GM21423 (cell line): ENCODE results near the gene TFF2.

Source experiments
- ATAC-seq: cut with Tn5 transposase; IDR thresholded peaks from one replicate; pipeline ENCODE4 v1.9.1; 2021; ENCODE audit warnings: mild to moderate bottlenecking, moderate library complexity; ENCODE audit not compliant: unreplicated experiment

The TFF2 gene

DNA sequence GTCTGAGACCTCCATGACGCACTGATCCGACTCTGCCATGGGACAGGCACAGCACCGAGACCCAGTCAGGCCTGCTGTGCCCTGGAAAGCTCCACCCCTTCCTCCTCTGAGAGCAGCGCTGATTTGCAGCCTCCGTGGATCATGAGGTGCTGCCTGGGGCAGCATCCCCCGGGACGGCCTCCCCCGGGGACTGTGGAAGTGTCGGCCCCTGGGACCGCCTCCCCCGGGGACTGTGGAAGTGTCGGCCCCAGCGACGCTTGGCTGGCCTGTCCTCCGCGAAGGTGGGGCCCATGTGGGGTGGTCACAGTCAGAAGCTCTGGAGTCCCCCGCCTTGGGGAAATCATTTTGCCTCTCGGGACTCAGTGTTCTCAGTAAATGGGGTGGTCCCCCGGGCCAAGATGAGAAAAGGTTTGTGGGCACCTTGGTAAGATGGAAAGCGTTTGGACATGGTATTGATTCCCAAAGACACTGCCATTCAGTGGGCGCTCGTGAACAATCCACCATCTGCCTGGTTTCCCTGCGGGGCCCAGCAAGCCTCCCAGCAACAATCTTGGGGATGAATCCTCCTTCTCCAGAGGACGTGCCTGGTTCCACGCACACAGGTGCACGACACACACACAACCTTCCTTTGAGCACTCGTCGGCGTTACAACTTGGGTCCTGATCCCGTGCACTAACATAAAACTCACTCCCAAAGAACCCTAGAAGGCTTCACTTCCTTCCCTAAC lies 3.0 kb downstream of the TFF2 start:
- ATAC-seq = no peak

DNA sequence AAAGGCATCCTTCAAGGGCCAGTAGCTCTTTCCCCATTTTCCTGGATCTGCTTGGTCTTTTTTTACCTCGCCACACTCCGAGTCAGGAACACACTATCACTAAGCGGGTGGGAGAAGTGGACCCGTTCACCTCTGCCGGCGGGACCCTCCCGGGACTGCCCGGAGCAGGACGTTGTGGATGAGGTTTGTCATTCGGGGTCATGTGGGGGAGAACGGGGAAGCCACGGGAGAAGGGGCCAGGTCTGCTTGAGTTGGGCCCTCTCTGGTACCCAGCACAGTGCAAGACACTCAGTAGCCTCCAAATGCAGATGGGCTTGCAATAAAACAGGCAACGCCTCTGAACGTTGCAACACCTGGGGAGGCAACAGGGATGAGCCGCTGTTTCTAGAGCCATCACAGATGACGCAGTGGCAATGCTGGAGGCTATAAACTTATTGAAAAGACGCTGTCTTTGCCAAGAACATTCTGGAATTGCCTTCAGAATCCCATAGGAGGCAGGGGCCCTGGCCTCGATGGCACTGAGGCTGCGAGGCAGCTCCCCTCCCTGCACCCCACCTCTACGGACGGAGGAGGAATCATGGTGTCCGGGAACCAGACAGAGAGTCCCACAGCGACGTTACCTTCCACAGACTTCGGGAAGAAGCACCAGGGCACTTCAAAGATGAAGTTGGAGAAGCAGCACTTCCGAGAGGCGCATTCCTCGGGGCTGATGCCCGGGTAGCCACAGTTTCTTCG lies 3.8 kb downstream of the TFF2 start:
- ATAC-seq = no peak

DNA sequence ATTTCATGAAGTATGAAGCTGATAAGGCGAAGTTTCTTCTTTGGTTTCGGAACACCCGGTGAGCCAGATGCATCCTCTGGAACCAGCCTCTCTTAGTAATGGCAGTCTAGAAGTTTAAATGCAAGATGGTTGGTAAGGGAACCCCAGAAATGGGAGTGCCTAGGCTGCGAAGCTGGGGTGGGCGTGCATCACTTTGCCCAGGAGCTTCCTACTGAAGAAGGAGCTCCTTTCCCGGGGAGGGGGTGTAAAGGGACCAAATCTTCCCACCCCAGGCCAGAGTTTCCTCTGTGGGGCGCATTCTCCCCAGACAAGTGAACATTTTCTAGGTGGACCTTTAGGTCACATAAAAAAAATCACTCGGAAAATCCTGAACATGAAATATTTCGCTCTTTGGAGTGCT lies 4.4 kb downstream of the TFF2 start:
- ATAC-seq = no peak

DNA sequence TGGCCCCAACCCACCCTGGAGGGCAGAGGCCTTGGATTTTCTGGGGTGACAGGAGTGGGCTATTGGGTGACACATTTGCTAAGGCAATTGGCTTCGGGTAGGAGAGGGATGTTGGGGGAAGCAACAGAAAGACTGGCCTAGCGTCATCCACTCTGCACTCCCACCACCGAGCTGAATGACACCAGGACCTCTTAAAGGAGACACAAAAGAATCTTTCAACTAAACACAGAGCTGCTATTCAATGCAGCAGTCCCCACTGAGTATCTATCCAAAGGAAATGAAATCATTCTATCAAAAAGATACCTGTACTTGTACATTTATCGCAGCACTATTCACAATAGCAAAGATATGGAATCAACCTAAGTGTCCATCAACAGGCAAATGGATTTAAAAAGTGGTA lies 6.2 kb downstream of the TFF2 start:
- no peak for ATAC-seq

DNA sequence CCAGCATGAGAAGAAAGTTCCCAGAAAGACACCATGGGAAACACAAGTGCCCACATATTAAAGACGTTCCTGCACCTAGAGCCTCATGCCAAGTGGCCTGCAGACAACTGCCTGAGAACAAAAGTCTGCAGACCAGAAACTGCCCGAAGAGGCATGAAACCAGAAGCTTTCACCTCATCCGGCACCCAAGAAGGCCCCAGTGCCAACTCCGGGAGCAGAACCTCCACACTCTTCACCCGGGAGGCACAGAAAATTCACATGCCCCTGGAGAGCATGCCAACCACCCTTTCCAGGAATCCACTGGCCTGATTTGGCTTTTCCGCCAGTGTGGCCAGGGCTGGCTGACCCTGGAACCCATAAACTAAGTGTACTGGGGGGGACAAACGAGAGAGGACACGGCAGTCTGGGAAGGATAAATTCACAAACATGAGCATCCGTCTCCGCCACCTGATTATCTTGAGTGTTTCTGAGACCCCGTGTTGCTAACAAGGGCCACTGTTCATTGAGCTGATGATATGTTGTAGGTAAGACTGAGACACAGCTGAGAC lies 6.8 kb downstream of the TFF2 start:
- ATAC-seq = no peak

DNA sequence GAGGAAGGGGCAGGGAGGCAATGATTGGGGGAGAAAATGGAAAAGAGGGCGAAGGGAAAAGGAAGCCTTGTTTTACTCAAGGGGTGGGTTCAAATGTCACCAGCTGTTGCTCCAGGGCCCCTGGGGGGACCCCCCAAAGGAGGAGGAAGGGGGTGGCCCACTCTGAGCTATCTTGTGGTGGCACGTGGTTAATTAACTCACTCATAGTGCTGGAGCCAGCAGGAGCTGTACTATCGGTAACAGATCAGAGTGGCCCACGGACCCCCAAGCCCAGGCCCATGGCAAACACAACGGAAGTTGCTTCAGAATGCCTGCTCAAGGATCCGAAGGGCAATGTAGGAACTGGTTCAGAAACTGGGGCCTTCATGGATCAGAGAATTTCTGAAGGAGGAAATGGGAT lies 7.2 kb downstream of the TFF2 start:
- ATAC-seq = no peak

DNA sequence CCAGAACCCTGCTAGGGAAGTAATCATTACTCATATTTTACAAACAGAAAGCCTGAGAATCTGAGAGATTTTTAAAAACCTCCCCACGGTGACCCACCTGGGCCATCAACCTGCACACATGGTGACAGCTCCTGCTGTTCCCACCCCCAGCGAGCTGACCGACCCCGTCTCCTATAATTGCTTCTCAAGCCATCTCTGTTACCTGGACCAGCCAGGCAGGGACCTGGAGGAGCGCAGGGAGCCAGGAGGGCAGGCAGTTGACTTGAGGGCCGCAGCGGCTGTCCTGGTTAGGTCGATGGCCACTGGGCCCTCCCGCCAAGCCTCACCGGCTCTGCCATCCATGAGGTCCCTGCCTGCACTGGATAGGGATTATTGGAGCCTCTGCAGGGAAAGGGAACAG lies 7.7 kb downstream of the TFF2 start:
- ATAC-seq = no peak

DNA sequence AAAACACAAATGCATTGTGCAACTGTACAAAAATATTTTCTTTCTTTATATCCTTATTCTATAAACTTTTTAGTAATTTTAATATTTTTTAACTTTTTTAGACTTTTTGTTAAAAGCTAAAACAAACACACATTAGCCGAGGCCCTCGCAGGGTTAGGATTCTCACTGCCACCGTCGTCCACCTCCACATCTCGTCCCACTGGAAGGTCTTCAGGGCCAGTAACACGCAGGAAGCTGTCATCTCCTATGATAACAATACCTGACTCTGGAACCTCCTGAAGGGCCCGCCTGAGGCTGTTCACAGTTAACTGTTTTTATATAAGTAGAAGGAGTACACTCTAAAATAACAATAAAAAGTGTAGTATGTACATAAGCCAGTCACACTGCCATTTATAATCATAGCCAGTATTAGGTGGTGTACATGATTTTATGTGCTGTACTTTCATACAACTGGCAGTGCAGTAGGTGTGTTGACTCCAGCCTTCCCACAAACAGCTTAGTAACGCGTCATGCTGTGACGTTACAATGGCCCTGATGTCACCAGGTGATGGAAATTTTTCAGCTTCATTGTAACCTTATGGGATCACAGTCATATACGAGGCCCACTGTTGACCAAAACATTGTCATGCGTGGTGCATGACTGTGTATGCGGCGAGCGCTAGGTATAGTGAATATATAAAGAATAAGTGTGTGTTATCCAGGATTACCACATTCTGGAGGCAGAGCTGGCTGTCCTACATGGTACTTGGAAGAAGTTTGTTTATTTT lies 8.8 kb downstream of the TFF2 start:
- no peak for ATAC-seq

DNA sequence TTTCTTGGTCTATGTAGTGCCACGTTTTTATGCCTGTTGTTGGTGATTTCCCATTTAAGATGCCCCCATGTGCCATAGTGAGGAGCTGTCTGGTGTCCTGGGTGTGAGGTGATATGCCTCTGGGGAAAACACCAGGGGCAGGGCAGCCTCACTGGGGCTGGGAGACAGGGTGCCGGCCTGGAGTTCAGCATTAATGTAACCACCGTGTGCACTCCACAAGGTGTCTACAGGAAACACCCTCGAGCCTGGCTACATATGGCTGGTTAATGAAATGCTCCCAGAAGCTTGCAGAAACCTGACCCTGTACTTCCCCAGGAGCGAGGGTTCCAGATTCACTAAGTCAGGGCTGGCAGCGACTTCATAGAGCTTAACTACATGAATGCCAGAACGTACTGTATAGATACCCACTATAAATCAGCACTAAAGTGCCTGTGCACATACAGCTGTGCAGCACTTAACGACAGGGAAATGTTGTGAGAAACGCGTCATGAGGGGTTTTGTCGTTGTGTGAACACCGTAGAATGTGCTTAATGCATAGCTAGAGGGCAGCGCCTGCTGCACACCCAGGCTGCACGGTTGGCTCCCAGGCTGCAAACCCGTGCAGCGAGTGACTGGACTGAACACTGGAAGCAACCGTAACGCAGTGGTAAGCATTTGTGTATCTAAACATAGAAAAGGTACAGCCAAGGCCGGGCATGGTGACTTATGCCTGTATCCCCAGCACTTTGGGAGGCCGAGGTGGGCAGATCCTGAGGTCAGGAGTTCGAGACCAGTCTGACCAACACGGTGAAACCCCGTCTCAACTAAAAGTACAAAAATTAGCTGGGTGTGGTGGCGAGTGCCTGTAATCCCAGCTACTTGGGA lies 10.4 kb downstream of the TFF2 start:
- no peak for ATAC-seq

DNA sequence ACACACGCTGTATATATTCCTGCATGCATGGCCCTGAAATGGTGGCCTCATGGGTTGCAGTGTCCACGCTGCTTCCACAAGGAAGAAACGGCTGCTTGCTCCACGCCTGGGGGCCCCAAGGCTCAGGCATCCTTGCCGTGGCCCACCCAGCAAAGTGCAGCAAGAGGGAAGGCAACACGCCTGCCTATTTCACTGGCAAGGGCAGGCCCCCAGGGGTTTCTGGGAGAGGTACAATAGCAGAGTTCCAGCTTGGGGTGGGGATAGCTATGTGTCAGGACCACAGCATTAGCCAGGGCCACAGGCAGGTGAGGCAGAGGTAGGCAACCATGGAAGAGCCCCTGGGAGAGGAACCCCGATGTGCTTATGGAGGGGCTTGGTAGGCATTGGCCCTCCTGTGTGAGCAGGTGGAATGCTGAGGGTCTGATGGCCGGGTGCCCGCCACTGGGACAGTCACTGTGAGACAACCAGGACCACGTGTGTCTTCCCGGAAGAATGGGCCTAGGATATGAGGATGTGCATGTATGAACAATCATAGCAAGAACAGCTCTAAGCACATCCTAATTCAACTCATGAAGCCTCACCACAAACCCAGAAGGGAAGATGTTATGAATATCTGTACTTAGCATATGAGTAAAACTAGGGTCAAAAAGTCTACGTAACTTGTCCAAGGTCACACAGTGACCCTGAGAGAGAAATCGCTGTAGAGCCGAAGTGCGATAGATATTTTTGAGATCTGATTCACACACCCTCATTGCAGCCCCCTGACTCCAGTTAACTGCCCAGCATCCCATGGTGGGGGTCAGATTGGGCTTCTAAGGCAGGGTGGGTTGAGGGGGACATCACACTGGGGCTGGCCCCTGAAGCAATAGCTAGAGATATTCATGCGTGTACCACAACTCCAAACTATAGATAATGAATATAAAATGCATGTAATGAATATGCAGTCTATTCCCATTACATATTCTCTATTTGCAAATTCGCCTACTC lies 11.8 kb downstream of the TFF2 start:
- ATAC-seq = no peak

DNA sequence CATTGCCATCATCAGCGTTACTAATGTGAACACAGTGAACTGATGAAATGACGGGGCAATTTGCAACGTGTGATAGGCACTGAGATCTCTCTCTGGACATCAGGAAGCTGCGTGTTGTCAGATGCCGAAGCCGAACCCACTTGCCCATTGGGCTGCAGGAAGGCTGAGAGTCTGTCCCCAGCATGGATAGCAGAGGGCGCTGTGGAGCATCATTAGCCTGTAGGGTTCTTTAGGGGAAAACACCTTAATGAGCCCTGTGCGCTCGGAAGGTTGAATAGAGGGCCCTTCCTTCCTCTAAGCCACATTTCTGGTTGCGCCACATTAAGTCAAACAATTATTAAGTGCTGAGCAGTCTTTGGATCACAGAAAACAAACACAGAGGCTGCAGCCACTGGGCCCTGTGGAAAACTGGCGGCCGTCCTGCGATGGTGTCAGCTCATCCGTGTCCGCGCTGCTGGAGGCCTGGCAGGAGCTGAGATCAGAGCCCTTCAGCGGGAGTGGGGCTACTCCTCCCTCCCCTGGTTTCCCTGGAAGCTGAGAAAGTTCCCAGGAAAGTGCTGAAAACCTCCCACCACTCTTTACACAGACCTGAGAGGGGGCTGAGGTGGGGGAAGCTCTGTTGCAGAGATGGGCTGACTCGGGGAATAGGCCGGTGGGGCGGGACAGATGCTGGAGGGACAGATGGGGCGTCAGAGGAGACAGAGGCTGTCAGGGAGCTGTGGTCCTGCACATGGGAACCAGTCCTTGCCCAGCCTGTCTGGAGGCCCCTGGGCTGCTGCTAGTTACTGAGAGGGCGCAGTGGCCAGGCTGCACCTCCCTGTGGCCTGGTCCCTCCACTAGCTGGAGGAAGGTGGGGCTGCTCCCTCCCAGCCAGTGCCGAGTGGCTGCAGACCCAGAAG lies 12.7 kb downstream of the TFF2 start:
- no peak for ATAC-seq

DNA sequence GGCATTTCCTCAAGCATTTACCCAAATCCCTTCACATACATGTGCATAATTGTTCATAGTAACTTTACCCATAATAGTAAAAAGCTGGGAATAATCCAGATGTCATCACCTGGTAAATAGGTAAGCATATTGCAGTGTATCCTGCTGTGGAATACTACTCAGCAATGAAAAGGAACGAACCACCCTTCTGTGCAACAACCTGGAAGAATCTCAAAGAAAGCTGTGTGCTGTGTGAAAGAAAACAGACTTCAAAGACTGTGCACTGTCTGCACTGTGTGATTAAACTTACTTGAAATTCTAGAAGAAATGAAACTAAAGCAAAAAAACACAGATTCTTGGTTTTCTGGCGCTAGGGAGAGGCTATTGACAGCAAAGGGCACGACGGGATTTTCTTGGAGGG lies 13.5 kb downstream of the TFF2 start:
- no peak for ATAC-seq

DNA sequence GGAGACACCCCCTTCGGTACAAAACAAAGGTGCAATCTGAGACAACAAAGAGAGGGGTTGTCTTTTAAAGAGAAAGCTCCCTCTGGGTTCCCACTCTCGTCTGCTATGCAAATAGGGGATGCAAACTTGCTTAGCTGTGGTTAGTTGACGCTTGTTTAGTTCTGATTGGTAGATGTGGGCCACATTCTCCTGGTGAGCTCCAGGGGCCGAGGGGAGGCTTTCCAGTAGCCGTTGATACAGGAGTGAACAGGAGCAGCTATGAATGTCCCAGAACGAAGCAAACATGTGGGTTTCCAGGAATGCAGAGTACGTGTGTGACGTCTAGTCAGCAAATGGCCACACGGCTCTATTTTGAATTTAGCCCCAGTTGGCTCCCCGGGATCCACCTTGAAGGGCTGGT lies 14.7 kb downstream of the TFF2 start:
- no peak for ATAC-seq

DNA sequence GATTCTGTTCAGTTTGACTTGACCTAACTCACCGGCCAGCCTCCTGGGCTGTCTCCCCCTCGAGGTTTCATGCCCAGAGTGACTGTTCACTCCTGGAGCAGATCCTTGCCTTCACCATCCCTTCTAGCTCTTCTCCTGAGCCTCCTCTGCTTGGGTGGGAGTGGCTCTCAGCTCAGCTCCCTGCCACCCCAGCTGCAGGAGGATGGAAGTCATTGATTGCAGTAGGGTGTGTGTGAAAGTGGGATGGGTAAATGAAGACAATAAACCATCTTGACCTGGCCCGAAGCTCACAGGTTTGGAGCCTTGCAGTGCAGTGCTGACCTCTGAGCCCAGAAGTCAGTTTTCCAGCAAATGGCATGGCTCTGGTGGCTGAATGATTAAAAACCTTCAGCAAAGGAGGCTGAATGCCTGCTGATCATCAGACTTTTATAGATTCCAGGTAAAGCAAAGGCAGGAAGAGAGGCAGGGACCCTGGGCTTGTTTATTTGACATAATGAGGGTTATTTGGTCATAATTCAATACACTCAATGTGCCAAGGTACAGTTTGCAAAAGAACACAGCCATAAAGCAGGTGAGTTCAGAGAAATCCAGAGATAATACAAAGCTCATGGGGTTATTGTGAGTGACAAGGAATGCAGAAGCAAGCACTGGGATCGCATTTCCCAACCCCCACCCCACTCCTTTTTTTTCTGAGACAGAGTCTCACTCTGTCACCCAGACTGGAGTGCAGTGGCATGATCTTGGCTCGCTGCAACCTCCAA lies 18.1 kb downstream of the TFF2 start:
- no peak for ATAC-seq

DNA sequence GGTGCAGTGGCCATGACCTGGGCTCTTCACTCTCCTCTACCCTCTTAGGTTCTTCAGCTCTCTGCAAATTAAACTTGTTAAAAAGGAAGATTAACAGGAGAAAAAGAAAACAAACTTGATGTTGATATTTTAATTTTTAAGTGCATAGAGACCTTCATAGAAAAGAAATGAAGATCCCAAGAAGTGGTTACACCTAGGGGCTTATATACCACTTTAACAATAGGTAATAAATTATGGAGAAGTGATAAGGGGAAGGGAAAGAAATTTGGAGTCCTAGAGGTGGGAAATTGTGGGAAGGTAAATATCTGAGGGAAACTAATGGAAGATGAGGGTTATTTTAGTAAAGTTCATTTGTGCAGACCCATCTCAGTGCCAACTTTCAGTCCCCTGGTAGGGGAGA lies 19.1 kb downstream of the TFF2 start:
- no peak for ATAC-seq

DNA sequence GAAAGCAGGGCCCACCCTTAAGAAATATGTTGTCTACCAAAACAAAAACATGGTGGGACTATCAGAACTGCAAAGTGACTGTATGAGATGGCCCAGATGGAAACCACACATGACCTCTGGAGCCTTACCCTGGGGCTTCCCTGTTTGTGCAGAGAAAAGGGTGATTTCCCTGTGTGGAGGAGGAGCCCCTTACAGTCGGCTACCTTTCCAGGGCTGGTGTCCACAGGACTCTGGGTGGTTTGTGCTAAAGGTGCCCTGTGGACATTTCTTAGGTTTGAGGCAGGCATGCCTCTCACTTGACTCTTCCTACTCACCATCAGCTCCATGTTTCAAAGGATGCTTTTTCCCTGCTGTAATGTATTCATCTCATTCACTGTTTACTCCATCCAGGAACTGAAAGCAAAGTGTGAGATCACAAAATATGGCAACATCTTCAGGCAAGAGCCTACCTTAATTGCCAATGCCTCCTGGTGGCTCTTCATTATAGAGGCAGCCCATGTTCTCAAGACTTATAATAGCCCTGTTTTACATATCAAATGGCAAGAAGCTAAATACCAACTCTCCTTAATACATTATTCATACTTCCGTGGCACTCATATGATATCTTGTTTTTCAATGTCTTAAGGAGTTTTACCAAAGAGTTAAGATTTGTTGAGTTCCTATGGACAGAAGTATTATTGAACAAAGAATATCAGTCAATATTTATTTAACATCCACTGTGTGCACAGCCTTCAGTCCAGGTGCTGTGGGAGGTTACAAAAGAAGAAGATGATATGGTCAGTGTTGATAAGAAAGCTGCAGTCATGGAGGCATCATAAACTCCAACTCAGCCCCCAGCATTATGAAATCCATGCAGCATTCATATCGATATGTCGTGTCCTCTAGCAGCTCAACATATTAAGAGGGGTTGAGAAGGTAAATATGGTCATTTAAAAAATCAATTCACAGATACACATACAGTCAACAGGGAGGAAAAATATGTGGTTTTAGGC lies 20.1 kb downstream of the TFF2 start:
- ATAC-seq = no peak

DNA sequence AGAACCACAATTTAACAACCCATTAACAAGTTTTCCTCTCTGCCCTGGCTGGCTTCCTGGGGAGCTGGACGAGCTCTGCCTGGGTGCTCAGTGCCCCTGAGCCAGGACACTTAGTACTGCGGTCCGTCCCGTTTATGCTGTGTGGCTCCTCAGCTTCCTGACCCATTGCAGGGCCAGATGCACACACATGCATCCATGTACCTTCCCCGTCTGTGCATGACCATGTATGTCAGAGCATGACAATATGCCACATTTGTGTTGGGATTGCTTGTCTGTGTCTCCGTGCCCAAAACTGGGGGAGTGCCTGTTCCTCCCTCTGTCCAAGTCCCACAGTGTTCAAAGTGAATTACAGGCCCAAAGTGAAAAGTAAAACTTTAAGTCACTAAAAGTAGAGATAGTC lies 25.9 kb downstream of the TFF2 start:
- ATAC-seq = no peak
